HEK293 (cell line): ENCODE measurements around the gene CXorf38.

Experiments
- ATF2 ChIP-seq: fragments of 450-650 bp; formaldehyde crosslinking; IDR thresholded peaks from 2 replicates; pipeline ENCODE4 v1.5.1; 2016; ENCODE audit warnings: missing biosample characterization, missing genetic modification characterization, low read depth
- CTCF ChIP-seq: fragments of 450-650 bp; formaldehyde crosslinking; IDR thresholded peaks from 2 replicates; pipeline ENCODE4 v1.5.1; 2016; ENCODE audit warnings: missing biosample characterization, missing genetic modification characterization
- GLI4 ChIP-seq: fragments of 450-650 bp; formaldehyde crosslinking; IDR thresholded peaks from 2 replicates; pipeline ENCODE4 v1.5.1; 2016; ENCODE audit warnings: missing biosample characterization, missing genetic modification characterization
- HOXC10 ChIP-seq: sonication (generic); formaldehyde crosslinking; IDR thresholded peaks from 2 replicates; pipeline ENCODE4 v1.8.1; 2023; ENCODE audit warnings: mild to moderate bottlenecking, missing genetic modification reagents
- KLF17 ChIP-seq: fragments of 450-650 bp; formaldehyde crosslinking; IDR thresholded peaks from 2 replicates; pipeline ENCODE4 v1.5.1; 2016; ENCODE audit warnings: missing biosample characterization, missing genetic modification characterization
- TCF7L2 ChIP-seq: IDR thresholded peaks from 2 replicates; pipeline ENCODE4 v1.6.1; 2011; ENCODE audit warnings: low read depth, mild to moderate bottlenecking, inconsistent platforms, low read length, moderate library complexity, borderline replicate concordance
- ZBTB48 ChIP-seq: fragments of 450-650 bp; formaldehyde crosslinking; IDR thresholded peaks from 2 replicates; pipeline ENCODE4 v1.5.1; 2016; ENCODE audit warnings: missing biosample characterization, missing genetic modification characterization
- ZBTB49 ChIP-seq: fragments of 450-650 bp; formaldehyde crosslinking; IDR thresholded peaks from 2 replicates; pipeline ENCODE4 v1.5.1; 2016; ENCODE audit warnings: missing biosample characterization, missing genetic modification characterization, low read depth
- ZNF280D ChIP-seq: fragments of 450-650 bp; formaldehyde crosslinking; IDR thresholded peaks from 2 replicates; pipeline ENCODE4 v1.5.1; 2016; ENCODE audit warnings: missing biosample characterization, missing genetic modification characterization
- ZNF362 ChIP-seq: fragments of 450-650 bp; formaldehyde crosslinking; IDR thresholded peaks from 2 replicates; pipeline ENCODE4 v1.5.1; 2016; ENCODE audit warnings: missing biosample characterization, missing genetic modification characterization
- ZNF704 ChIP-seq: fragments of 450-650 bp; formaldehyde crosslinking; IDR thresholded peaks from 2 replicates; pipeline ENCODE4 v1.5.1; 2016; ENCODE audit warnings: missing biosample characterization, missing genetic modification characterization
- ZNF843 ChIP-seq: fragments of 450-650 bp; formaldehyde crosslinking; IDR thresholded peaks from 2 replicates; pipeline ENCODE4 v1.5.1; 2016; ENCODE audit warnings: missing biosample characterization, missing genetic modification characterization

GRCh38 chrX:40652664-40653063, 5.3 kb upstream of the CXorf38 start:
- TF ChIP-seq TCF7L2 (no peak), ZNF704 (no peak), ZNF362 (tag by site-specific recombination) (no peak), ZBTB49 (tag by site-specific recombination) (no peak), CTCF (tag by site-specific recombination) (no peak), HOXC10 (CRISPR knock-in tag) (no peak), ZNF843 (tag by site-specific recombination) (no peak), KLF17 (tag by site-specific recombination) (no peak), GLI4 (tag by site-specific recombination) (no peak), ATF2 (tag by site-specific recombination) (no peak), ZNF280D (no peak), ZBTB48 (tag by site-specific recombination) (no peak)
